Naive thymus-derived CD4-positive, alpha-beta T cell (primary cell): ENCODE results near the gene DLL4. TPM values are rescaled to one million over a fixed set of nuclear protein-coding genes. Genes with fewer than 3 reads are reported as not detected.

ENCODE experiments used
- ATAC-seq: fragments of 150-1000 bp; cut with Tn5 transposase; 2 replicates; pipeline ENCODE4 v1.10.0; 2021; ENCODE audit warnings: mild to moderate bottlenecking, moderate library complexity
- CTCF ChIA-PET: fragments of 350-600 bp; sonication (Branson Sonifier 250); formaldehyde crosslinking; loops from one replicate; lab custom pipeline; 2021; ENCODE audit warnings: antibody characterized with exemption; lab: Charles Lee
- POLR2A ChIA-PET: fragments of 350-600 bp; sonication (Branson Sonifier 250); formaldehyde crosslinking; loops from one replicate; lab custom pipeline; 2021; ENCODE audit warnings: antibody characterized with exemption, inconsistent platforms; lab: Charles Lee
- DNase-seq, 9 donors: peaks; one replicate each; pipeline versions ENCODE4 v3.0.0 to v3.0.0-alpha.2; 2020 to 2022; ENCODE audit warnings: mixed read lengths in 1 of 9
- H3K27ac ChIP-seq: one replicate; pipeline ENCODE4 v1.7.0; 2013; ENCODE audit warnings: mild to moderate bottlenecking, low read depth, low read length, moderate library complexity
- H3K27me3 ChIP-seq, 2 donors: one replicate each; pipeline ENCODE4 v1.7.0; 2013; ENCODE audit warnings: low read length in 2 of 2, mild to moderate bottlenecking in 2 of 2, moderate library complexity in 2 of 2; ENCODE audit not compliant: control insufficient read depth in 2 of 2, insufficient read depth in 2 of 2
- H3K36me3 ChIP-seq, 3 experiments: 1 replicate in 2 of 3; 2 replicates in 1 of 3; pipeline ENCODE4 v1.7.0; 2013; ENCODE audit warnings: low read length in 3 of 3, mild to moderate bottlenecking in 3 of 3, moderate library complexity in 1 of 3; ENCODE audit not compliant: insufficient read depth in 3 of 3, control insufficient read depth in 2 of 3
- H3K4me1 ChIP-seq, 2 donors: one replicate each; pipeline ENCODE4 v1.7.0; 2013; ENCODE audit warnings: low read length in 2 of 2, mild to moderate bottlenecking in 2 of 2, moderate library complexity in 1 of 2; ENCODE audit not compliant: control insufficient read depth in 2 of 2, insufficient read depth in 2 of 2
- H3K4me3 ChIP-seq: 2 replicates; pipeline ENCODE4 v1.7.0; 2013; ENCODE audit warnings: mild to moderate bottlenecking, low read length
- H3K9me3 ChIP-seq, 3 experiments: 1 replicate in 2 of 3; 2 replicates in 1 of 3; pipeline ENCODE4 v1.7.0; 2013; ENCODE audit warnings: low read length in 3 of 3; ENCODE audit not compliant: control insufficient read depth in 2 of 3
- H3K27ac Mint-ChIP-seq, 9 donors: one replicate each; pipeline ENCODE4 v1.8.0; 2020 to 2022; ENCODE audit warnings: mixed read lengths in 9 of 9, mild to moderate bottlenecking in 8 of 9, moderate library complexity in 5 of 9, inconsistent platforms in 2 of 9
- H3K27me3 Mint-ChIP-seq, 5 donors: one replicate each; pipeline ENCODE4 v1.8.0; 2021 to 2022; ENCODE audit warnings: mixed read lengths in 5 of 5, mild to moderate bottlenecking in 1 of 5
- H3K36me3 Mint-ChIP-seq, 5 donors: one replicate each; pipeline ENCODE4 v1.8.0; 2020 to 2022; ENCODE audit warnings: mixed read lengths in 5 of 5, mild to moderate bottlenecking in 3 of 5, inconsistent platforms in 1 of 5
- H3K4me1 Mint-ChIP-seq, 7 donors: one replicate each; pipeline ENCODE4 v1.8.0; 2020 to 2022; ENCODE audit warnings: mixed read lengths in 7 of 7, mild to moderate bottlenecking in 3 of 7, inconsistent platforms in 1 of 7
- H3K4me3 Mint-ChIP-seq, 10 donors: one replicate each; pipeline ENCODE4 v1.8.0; 2020 to 2022; ENCODE audit warnings: mild to moderate bottlenecking in 10 of 10, mixed read lengths in 10 of 10, moderate library complexity in 6 of 10, inconsistent platforms in 2 of 10
- H3K9me3 Mint-ChIP-seq, 11 donors: one replicate each; pipeline ENCODE4 v1.8.0; 2020 to 2022; ENCODE audit warnings: mixed read lengths in 11 of 11, mild to moderate bottlenecking in 4 of 11, inconsistent platforms in 1 of 11, moderate library complexity in 1 of 11
- intact Hi-C, 2 donors: fragments of 100-400 bp; cut with micrococcal nuclease; formaldehyde crosslinking; loops; one replicate each; pipeline ENCODE4 v1.15.1; 2023
- polyA plus RNA-seq, 2 donors: library from polyadenylated mRNA; unstranded; fragments of 300-500 nt; fragmentation: Illumina TruSeq; gene quantifications; one replicate each; pipeline ENCODE4 v1.2.3, GENCODE V29; 2021
- total RNA-seq, 6 experiments: library from RNA in 5 of 6; stranded (reverse) in 5 of 6; gene quantifications; 1 replicate in 5 of 6; 2 replicates in 1 of 6; pipeline ENCODE4 v1.2.3 and lab custom pipeline; 2021 to 2026

DLL4 gene
- total and polyA plus RNA-seq, 7 experiments from 2014 or later: not detected

DNA sequence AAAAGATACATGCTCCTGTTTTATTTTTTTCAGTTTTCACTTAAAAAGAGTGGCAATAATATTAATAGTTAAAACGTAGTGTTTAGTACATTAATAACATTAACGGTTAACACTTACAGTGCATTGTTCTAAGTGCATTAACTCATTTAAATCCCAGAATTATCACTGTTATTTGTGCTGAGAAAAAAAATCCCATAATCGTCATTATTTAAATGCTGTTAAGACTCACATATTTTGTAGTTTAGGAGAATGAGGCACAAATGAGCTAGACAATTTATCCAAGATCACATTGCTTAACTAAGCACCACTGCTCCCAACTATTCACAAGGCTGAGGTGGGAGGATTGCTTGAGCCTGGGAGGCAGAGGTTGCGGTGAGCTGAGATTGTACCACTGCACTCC is 59.0 kb downstream of the DLL4 start:
- intact Hi-C loops: no loop called here
- H3K4me3 ChIP-seq: no peak overlapping the region
- H3K27me3 ChIP-seq: no peaks in the 10 kb centered on the region
- Mint-ChIP-seq H3K4me3 (no peak overlapping the region), H3K4me1 (peaks cover 0 to 13% (median 0%) of the 10 kb centered on the region in 7 donors), H3K27me3 (no peaks in the 10 kb centered on the region), H3K9me3 (peaks cover 0 to 4% (median 0%) of the 10 kb centered on the region in 11 donors), H3K36me3 (peaks cover 15 to 57% (median 30%) of the 10 kb centered on the region in 5 donors), H3K27ac (no peak overlapping the region)
- ATAC-seq: no peak
- no peak for DNase-seq
- ChIA-PET CTCF (interaction anchor here (0.7 kb wide), 1 partner anchor 20 kb away, joined by 3 read pairs; no protein-coding TSS in a partner anchor), POLR2A (no interaction called here)
- peaks cover 4 to 61% (median 7%) of the 10 kb centered on the region in 3 experiments for H3K36me3 ChIP-seq
- H3K27ac ChIP-seq: no peak overlapping the region
- H3K4me1 ChIP-seq: no peaks in the 10 kb centered on the region
- no peaks in the 10 kb centered on the region for H3K9me3 ChIP-seq

Other genes with a start within 250 kb of the DLL4 start
- gene RAD51, start 234.2 kb upstream of the DLL4 start, total RNA-seq: 10 to 100 TPM in 1 of 5 experiments, 1 to 10 TPM in 2, under 1 TPM in 2; 0.51 to 51.5 (median 1.4) TPM
- gene RAD51, start 234.2 kb upstream of the DLL4 start, polyA plus RNA-seq: under 1 TPM; 0.34 to 0.39 TPM
- gene RMDN3, start 174.1 kb upstream of the DLL4 start, total RNA-seq: 10 to 100 TPM; 19.5 to 44.0 (median 31.9) TPM
- gene RMDN3, start 174.1 kb upstream of the DLL4 start, polyA plus RNA-seq: 10 to 100 TPM; 15.7 to 20.2 TPM
- 10 to 100 TPM; 14.5 to 38.3 (median 18.1) TPM for gene GCHFR, start 165.3 kb upstream of the DLL4 start, total RNA-seq
- 10 to 100 TPM; 65.7 to 83.2 TPM for gene GCHFR, start 165.3 kb upstream of the DLL4 start, polyA plus RNA-seq
- 1 to 10 TPM in 3 of 5 experiments, under 1 TPM in 2; 0.73 to 2.8 (median 1.3) TPM for gene C15orf62, start 159.4 kb upstream of the DLL4 start, total RNA-seq
- gene C15orf62, start 159.4 kb upstream of the DLL4 start, polyA plus RNA-seq: under 1 TPM; 0.35 to 0.67 TPM
- gene ZFYVE19, start 122.3 kb upstream of the DLL4 start, total RNA-seq: 10 to 100 TPM; 17.9 to 31.9 (median 30.5) TPM
- gene ZFYVE19, start 122.3 kb upstream of the DLL4 start, polyA plus RNA-seq: 10 to 100 TPM; 15.7 to 22.7 TPM
- 10 to 100 TPM; 28.8 to 50.9 (median 36.7) TPM for gene DNAJC17, start 121.9 kb upstream of the DLL4 start, total RNA-seq
- 10 to 100 TPM; 31.0 to 35.5 TPM for gene DNAJC17, start 121.9 kb upstream of the DLL4 start, polyA plus RNA-seq
- gene PPP1R14D, start 100.6 kb upstream of the DLL4 start, total RNA-seq: not detected
- not detected for gene PPP1R14D, start 100.6 kb upstream of the DLL4 start, polyA plus RNA-seq
- 1 to 10 TPM in 4 of 5 experiments, under 1 TPM in 1; 1.00 to 8.9 (median 3.6) TPM for gene SPINT1, start 85.3 kb upstream of the DLL4 start, total RNA-seq
- gene SPINT1, start 85.3 kb upstream of the DLL4 start, polyA plus RNA-seq: 1 to 10 TPM; 2.0 to 4.2 TPM
- gene RHOV, start 55.1 kb upstream of the DLL4 start, total RNA-seq: under 1 TPM in 1 of 5 experiments, not detected in 4; 0.39 TPM
- not detected for gene RHOV, start 55.1 kb upstream of the DLL4 start, polyA plus RNA-seq
- gene VPS18, start 34.9 kb upstream of the DLL4 start, total RNA-seq: 10 to 100 TPM; 19.9 to 22.3 (median 20.5) TPM
- 10 to 100 TPM; 15.9 to 25.8 TPM for gene VPS18, start 34.9 kb upstream of the DLL4 start, polyA plus RNA-seq
- gene CHAC1, start 24.1 kb downstream of the DLL4 start, total RNA-seq: 1 to 10 TPM in 3 of 5 experiments, under 1 TPM in 2; 0.24 to 5.7 (median 1.1) TPM
- under 1 TPM in 1 of 2 donors, not detected in 1; 0.39 TPM for gene CHAC1, start 24.1 kb downstream of the DLL4 start, polyA plus RNA-seq
- gene INO80, start 186.9 kb downstream of the DLL4 start, total RNA-seq: 10 to 100 TPM; 30.1 to 36.5 (median 32.3) TPM
- gene INO80, start 186.9 kb downstream of the DLL4 start, polyA plus RNA-seq: 10 to 100 TPM in 1 of 2 donors, 1 to 10 TPM in 1; 3.8 to 13.9 TPM